GM23338 (cell line): ENCODE results near the gene FAT1. TPM values are rescaled to one million over a fixed set of nuclear protein-coding genes. Genes with fewer than 3 reads are reported as not detected.

Experiments used
- ATAC-seq: fragments of 200-7000 bp; cut with Tn5 transposase; 3 replicates; pipeline ENCODE4 v1.9.1; 2020
- DNase-seq: peaks from one replicate; pipeline ENCODE4 v3.0.0-alpha.2; 2015; ENCODE audit warnings: low spot score
- H2AFZ ChIP-seq: fragments of 200-600 bp; sonication (generic); 2 replicates; pipeline ENCODE4 v1.8.0; 2016; ENCODE audit warnings: antibody characterized with exemption, mild to moderate bottlenecking, moderate library complexity
- H3F3A ChIP-seq: fragments of 200-600 bp; sonication (generic); replicated peaks from 2 replicates; pipeline ENCODE4 v1.8.0; 2017; ENCODE audit warnings: antibody characterized with exemption, mixed run types, low read depth
- H3K27ac ChIP-seq: fragments of 200-600 bp; sonication (generic); 2 replicates; pipeline ENCODE4 v1.6.1; 2016; ENCODE audit warnings: low read depth
- H3K27me3 ChIP-seq: fragments of 200-600 bp; sonication (generic); 2 replicates; pipeline ENCODE4 v1.8.0; 2016; ENCODE audit warnings: mild to moderate bottlenecking, mixed run types, moderate library complexity; ENCODE audit not compliant: insufficient read depth
- H3K36me3 ChIP-seq: fragments of 200-600 bp; sonication (generic); 2 replicates; pipeline ENCODE4 v1.8.0; 2016; ENCODE audit warnings: mild to moderate bottlenecking; ENCODE audit not compliant: insufficient read depth
- H3K4me1 ChIP-seq: fragments of 200-600 bp; sonication (generic); 2 replicates; pipeline ENCODE4 v1.8.0; 2016; ENCODE audit warnings: mild to moderate bottlenecking, moderate library complexity; ENCODE audit not compliant: insufficient read depth
- H3K4me2 ChIP-seq: fragments of 200-600 bp; sonication (generic); 2 replicates; pipeline ENCODE4 v1.7.1; 2017; ENCODE audit warnings: mixed run types
- H3K4me3 ChIP-seq: fragments of 200-600 bp; sonication (generic); 2 replicates; pipeline ENCODE4 v1.6.1; 2016; ENCODE audit warnings: mixed run types
- H3K79me2 ChIP-seq: fragments of 200-600 bp; sonication (generic); replicated peaks from 2 replicates; pipeline ENCODE4 v1.8.0; 2017; ENCODE audit warnings: mild to moderate bottlenecking; ENCODE audit not compliant: insufficient read depth
- H3K9me2 ChIP-seq: fragments of 200-600 bp; sonication (generic); 2 replicates; pipeline ENCODE4 v1.8.0; 2017; ENCODE audit not compliant: insufficient read depth
- H4K20me1 ChIP-seq: fragments of 200-600 bp; sonication (generic); replicated peaks from 2 replicates; pipeline ENCODE4 v1.8.0; 2017; ENCODE audit warnings: mild to moderate bottlenecking; ENCODE audit not compliant: insufficient read depth
- H3K27ac Mint-ChIP-seq: 2 replicates; pipeline ENCODE4 v1.8.0; 2020; ENCODE audit warnings: inconsistent platforms, mild to moderate bottlenecking, moderate library complexity, mixed read lengths
- H3K27me3 Mint-ChIP-seq: 3 replicates; pipeline ENCODE4 v1.8.0; 2022; ENCODE audit warnings: low read depth, mild to moderate bottlenecking, moderate library complexity, mixed read lengths, inconsistent platforms; ENCODE audit not compliant: insufficient read depth, poor library complexity
- H3K36me3 Mint-ChIP-seq: 3 replicates; pipeline ENCODE4 v1.8.0; 2021; ENCODE audit warnings: low read depth, mild to moderate bottlenecking, inconsistent platforms, moderate library complexity, mixed read lengths
- H3K4me1 Mint-ChIP-seq: 3 replicates; pipeline ENCODE4 v1.8.0; 2020; ENCODE audit warnings: mild to moderate bottlenecking, inconsistent platforms, mixed read lengths
- H3K4me3 Mint-ChIP-seq: 3 replicates; pipeline ENCODE4 v1.8.0; 2021; ENCODE audit warnings: moderate library complexity, mild to moderate bottlenecking, inconsistent platforms, mixed read lengths
- H3K9me3 Mint-ChIP-seq: 3 replicates; pipeline ENCODE4 v1.8.0; 2020; ENCODE audit warnings: moderate library complexity, mild to moderate bottlenecking, inconsistent platforms, mixed read lengths
- CREB1 ChIP-seq: fragments of 250-450 bp; sonication (Bioruptor Pico); IDR thresholded peaks from 2 replicates; pipeline ENCODE4 v1.5.0; 2020; ENCODE audit warnings: low read depth, mild to moderate bottlenecking, moderate library complexity
- CTCF ChIP-seq, 2 experiments: fragments of 200-600 bp in 1 of 2; sonication (generic) in 1 of 2; conservative IDR thresholded peaks; 2 replicates each; pipeline versions ENCODE4 v1.5.1 to v1.6.1; 2016 to 2017; ENCODE audit warnings: antibody characterized with exemption in 2 of 2, low read depth in 2 of 2, mild to moderate bottlenecking in 2 of 2, moderate library complexity in 1 of 2
- ETS1 ChIP-seq: IDR thresholded peaks from 2 replicates; pipeline ENCODE4 v1.6.1; 2016; ENCODE audit warnings: antibody characterized with exemption
- EZH2 ChIP-seq: fragments of 200-600 bp; sonication (generic); IDR thresholded peaks from one replicate; pipeline ENCODE4 v1.8.0; 2017; ENCODE audit warnings: antibody characterized with exemption, mild to moderate bottlenecking, low read depth; ENCODE audit not compliant: unreplicated experiment
- EZH2phosphoT487 ChIP-seq: fragments of 200-600 bp; sonication (generic); IDR thresholded peaks from one replicate; pipeline ENCODE4 v1.8.1; 2018; ENCODE audit warnings: antibody characterized with exemption; ENCODE audit not compliant: unreplicated experiment
- POLR2AphosphoS5 ChIP-seq: IDR thresholded peaks from 2 replicates; pipeline ENCODE4 v1.6.1; 2016; ENCODE audit warnings: antibody characterized with exemption, low read depth
- ZNF114 ChIP-seq: fragments of 250-450 bp; sonication (Bioruptor Pico); IDR thresholded peaks from 2 replicates; pipeline ENCODE4 v1.5.0; 2020; ENCODE audit warnings: mild to moderate bottlenecking, moderate library complexity
- ZNF462 ChIP-seq: fragments of 250-450 bp; sonication (Bioruptor Pico); IDR thresholded peaks from 2 replicates; pipeline ENCODE4 v1.5.0; 2020; ENCODE audit warnings: mild to moderate bottlenecking, moderate library complexity
- polyA plus RNA-seq: library from polyadenylated mRNA; unstranded; fragments of >200 nt; fragmentation: Nextera tagmentation; extraction: Ambion mirVana; gene quantifications from 2 replicates; pipeline ENCODE4 v1.2.1, GENCODE V29; 2016
- total RNA-seq: library from RNA; depleted of rRNA; stranded (reverse); fragments of >200 nt; shearing (Covaris generic); gene quantifications from 2 replicates; pipeline ENCODE4 v1.2.3, GENCODE V29; 2014

FAT1 gene
- total and polyA plus RNA-seq, 2 experiments from 2014 or later: 37.6 to 137 TPM

GRCh38 chr4:186541801-186542200, 181.9 kb downstream of the FAT1 start (continued):
- TF ChIP-seq EZH2phosphoT487 (no peak), ETS1 (no peak)

- H2AFZ ChIP-seq: no peak overlapping the region
- peaks cover 11% of the 10 kb centered on the region for H3K9me3 Mint-ChIP-seq
- H3K4me1 ChIP-seq: no peaks in the 10 kb centered on the region
- TF ChIP-seq ZNF462 (CRISPR knock-in tag) (no peak), CTCF (conservative IDR thresholded peaks at IDR 0.05; ENCODE audit: low read depth in 2 of 2) (no peak), POLR2AphosphoS5 (no peak), CREB1 (CRISPR knock-in tag) (no peak), ZNF114 (CRISPR knock-in tag) (no peak), EZH2 (no peak), ETS1 (no peak)
- H3K79me2 ChIP-seq: no peaks in the 10 kb centered on the region
- peaks cover 6% of the 10 kb centered on the region; the same call in 1 of the 3 replicates for H3K36me3 Mint-ChIP-seq
- no peak overlapping the region for H3K27ac ChIP-seq
- H4K20me1 ChIP-seq: no peaks in the 10 kb centered on the region
- H3K27ac Mint-ChIP-seq: no peak overlapping the region
- no peak for DNase-seq
- no peak overlapping the region for H3K4me3 ChIP-seq
- peaks cover 2% of the 10 kb centered on the region for H3K27me3 Mint-ChIP-seq
- no peaks in the 10 kb centered on the region for H3F3A ChIP-seq
- no peaks in the 10 kb centered on the region for H3K27me3 ChIP-seq
- 0 out of 2 replicates have a peak, but pooled peaks cover 8% of the 10 kb centered on the region for H3K9me2 ChIP-seq
- H3K4me3 Mint-ChIP-seq: no peak overlapping the region
- H3K4me2 ChIP-seq: no peak overlapping the region
- peaks cover 2% of the 10 kb centered on the region; the same call in 1 of the 3 replicates for H3K4me1 Mint-ChIP-seq
- H3K36me3 ChIP-seq: no peaks in the 10 kb centered on the region
- no peak for ATAC-seq
Observed at GRCh38 chr4:186537843-186538521, 185.7 kb downstream of the FAT1 start.
